Measurements from ENCODE around the gene GLB1L2.

- TF ChIP-seq CTCF (IDR thresholded peaks at IDR 0.05) (no peak), POLR2AphosphoS5 (IDR thresholded peaks at IDR 0.05) (no peak), EP300 (IDR thresholded peaks at IDR 0.05) (no peak), POLR2A (IDR thresholded peaks at IDR 0.05) (no peak)
Measured at GRCh38 chr11:134393638-134394037, 61.9 kb downstream of the GLB1L2 start.

Data from sigmoid colon (tissue), 4 donors.